ENCODE data around the gene WNT16.

Gene WNT16

GRCh38 chr7:121300685-121301420 is 27.9 kb upstream of the WNT16 start:
- in situ Hi-C loops (cut with MboI; ENCODE audit: low pct_unique_long_range_greater_than_20kb, low sequenced_read_pairs, unreplicated experiment): no loop called here
- TF ChIP-seq, protein P1, sequence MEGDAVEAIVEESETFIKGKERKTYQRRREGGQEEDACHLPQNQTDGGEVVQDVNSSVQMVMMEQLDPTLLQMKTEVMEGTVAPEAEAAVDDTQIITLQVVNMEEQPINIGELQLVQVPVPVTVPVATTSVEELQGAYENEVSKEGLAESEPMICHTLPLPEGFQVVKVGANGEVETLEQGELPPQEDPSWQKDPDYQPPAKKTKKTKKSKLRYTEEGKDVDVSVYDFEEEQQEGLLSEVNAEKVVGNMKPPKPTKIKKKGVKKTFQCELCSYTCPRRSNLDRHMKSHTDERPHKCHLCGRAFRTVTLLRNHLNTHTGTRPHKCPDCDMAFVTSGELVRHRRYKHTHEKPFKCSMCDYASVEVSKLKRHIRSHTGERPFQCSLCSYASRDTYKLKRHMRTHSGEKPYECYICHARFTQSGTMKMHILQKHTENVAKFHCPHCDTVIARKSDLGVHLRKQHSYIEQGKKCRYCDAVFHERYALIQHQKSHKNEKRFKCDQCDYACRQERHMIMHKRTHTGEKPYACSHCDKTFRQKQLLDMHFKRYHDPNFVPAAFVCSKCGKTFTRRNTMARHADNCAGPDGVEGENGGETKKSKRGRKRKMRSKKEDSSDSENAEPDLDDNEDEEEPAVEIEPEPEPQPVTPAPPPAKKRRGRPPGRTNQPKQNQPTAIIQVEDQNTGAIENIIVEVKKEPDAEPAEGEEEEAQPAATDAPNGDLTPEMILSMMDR (IDR thresholded peaks at IDR 0.05; ENCODE audit: extremely low read depth, insufficient read depth, missing control alignments): no peak
- DNase-seq (ENCODE audit: low spot score): no peak

DNA sequence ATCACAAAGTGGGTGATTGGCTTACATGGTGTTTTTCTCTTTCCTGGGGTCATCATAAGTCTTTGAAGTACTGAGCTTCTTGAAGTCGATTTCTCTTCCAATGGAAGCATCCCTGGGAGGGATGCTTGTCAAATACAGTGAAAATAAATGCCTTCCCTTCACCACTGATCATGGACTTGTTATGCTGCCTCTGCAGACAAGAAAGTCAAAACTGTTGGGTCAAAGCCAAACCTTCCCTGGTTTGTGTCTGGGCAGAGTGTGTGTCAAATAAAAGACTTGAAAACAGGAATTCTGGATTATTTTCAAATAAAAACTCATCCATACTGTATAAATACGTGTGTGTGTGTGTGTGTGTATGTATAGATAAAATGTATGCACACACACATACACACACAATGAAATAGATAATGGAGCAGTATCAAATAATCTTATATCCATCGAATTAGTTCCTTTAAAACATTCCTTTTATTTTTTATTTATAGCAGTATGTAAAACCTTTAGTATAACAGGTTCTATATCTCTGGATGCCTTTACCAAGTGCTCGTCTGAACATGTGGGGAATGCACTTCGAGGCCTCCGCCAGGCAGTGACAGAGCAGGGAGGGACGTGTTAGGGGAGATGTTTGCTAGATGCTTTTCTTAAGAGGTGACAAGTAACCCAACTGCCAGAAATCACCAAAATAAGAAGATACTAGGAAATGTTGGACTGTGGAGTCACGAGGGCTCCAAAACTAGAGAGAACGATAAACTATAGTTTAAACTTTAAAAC is 27.2 kb upstream of the WNT16 start:
- DNase-seq (ENCODE audit: low spot score): no peak
- in situ Hi-C loops (cut with MboI; ENCODE audit: low pct_unique_long_range_greater_than_20kb, low sequenced_read_pairs, unreplicated experiment): no loop called here
- TF ChIP-seq, protein P1 (IDR thresholded peaks at IDR 0.05; ENCODE audit: extremely low read depth, insufficient read depth, missing control alignments): no peak

GRCh38 chr7:121302214-121302745 is 26.5 kb upstream of the WNT16 start:
- in situ Hi-C loops (cut with MboI; ENCODE audit: low pct_unique_long_range_greater_than_20kb, low sequenced_read_pairs, unreplicated experiment): no loop called here
- TF ChIP-seq, protein P1 (IDR thresholded peaks at IDR 0.05; ENCODE audit: extremely low read depth, insufficient read depth, missing control alignments): no peak
- no peak for DNase-seq (ENCODE audit: low spot score)

DNA sequence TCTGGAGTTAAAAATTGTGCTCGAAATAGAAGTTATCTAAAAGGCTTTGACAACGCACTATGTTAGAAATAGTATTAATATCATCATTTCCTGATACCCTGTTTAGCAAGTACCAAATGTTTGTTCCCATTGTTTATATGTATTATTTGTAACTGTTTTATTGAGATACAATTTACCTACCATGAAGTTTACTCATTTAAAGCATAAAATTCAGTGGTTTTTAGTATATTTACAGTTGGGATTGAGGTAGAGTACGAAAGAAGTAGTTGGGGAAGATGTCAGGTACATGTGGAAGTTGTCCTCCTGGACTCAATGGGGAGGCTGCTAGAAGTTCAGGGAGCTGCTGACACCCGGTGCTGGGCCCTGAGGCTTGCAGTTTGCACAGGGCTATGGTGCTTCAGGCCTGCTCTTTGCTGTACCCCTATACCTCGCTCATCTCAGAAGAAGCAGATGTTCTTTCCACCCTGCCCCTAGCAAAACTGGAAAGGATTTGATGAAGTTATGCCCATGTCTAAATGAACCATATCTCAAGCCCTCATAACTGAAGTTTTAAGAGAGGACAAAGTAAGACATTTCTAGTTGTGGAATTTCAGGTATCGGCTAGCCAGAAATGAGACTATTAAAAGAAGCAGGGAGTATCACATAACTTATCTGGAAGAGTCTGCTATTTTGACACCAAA is 25.2 kb upstream of the WNT16 start:
- TF ChIP-seq, protein P1 (IDR thresholded peaks at IDR 0.05; ENCODE audit: extremely low read depth, insufficient read depth, missing control alignments): no peak
- no peak for DNase-seq (ENCODE audit: low spot score)
- in situ Hi-C loops (cut with MboI; ENCODE audit: low pct_unique_long_range_greater_than_20kb, low sequenced_read_pairs, unreplicated experiment): no loop called here

- in situ Hi-C loops (cut with MboI; ENCODE audit: low pct_unique_long_range_greater_than_20kb, low sequenced_read_pairs, unreplicated experiment): no loop called here
- TF ChIP-seq, protein P1 (IDR thresholded peaks at IDR 0.05; ENCODE audit: extremely low read depth, insufficient read depth, missing control alignments): no peak
- DNase-seq (ENCODE audit: low spot score): no peak
These were observed 24.6 kb upstream of the WNT16 start for GRCh38 chr7:121304102-121304658.

DNA sequence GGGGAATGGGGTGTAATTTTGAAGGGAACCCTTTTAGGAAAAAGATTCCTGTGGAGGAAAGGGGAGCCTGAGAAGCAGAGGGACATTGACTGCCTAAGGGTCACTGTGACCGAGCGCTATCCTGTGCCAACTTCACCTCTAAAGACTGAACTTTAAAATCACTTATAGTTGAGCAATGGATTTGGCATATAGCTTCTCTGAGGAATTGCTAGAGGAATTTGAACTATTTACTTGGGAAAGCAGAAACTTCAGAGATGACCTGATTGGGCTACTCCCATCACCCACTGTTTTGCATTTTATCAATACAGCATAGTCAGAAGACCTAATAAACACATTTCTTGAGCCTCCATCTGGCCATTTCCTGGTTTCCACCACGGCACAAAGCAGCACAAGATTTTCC is 23.7 kb upstream of the WNT16 start:
- in situ Hi-C loops (cut with MboI; ENCODE audit: low pct_unique_long_range_greater_than_20kb, low sequenced_read_pairs, unreplicated experiment): no loop called here
- TF ChIP-seq, protein P1 (IDR thresholded peaks at IDR 0.05; ENCODE audit: extremely low read depth, insufficient read depth, missing control alignments): no peak
- no peak for DNase-seq (ENCODE audit: low spot score)
